WI38 (cell line): Measurements from ENCODE around the gene DARS1.

Experiments used
- H3K4me3 ChIP-seq: 2 replicates; pipeline ENCODE4 v1.5.1; 2011; ENCODE audit warnings: low read depth, mild to moderate bottlenecking, control low read depth, low read length
- CTCF ChIP-seq: IDR thresholded peaks from 2 replicates; pipeline ENCODE4 v1.5.1; 2012; ENCODE audit warnings: low read depth, mild to moderate bottlenecking, control low read depth, low read length

DARS1 gene

GRCh38 chr2:135870571-135870970, 114.9 kb downstream of the DARS1 start:
- no peak overlapping the region for H3K4me3 ChIP-seq
- no peak for TF ChIP-seq CTCF

- H3K4me3 ChIP-seq: no peak overlapping the region
- TF ChIP-seq CTCF: no peak
These were observed 122.2 kb downstream of the DARS1 start for GRCh38 chr2:135863233-135863632.

GRCh38 chr2:135862718-135863117, 122.7 kb downstream of the DARS1 start:
- TF ChIP-seq CTCF: no peak

More at GRCh38 chr2:135862718-135863117, 122.7 kb downstream of the DARS1 start:
- H3K4me3 ChIP-seq: no peak overlapping the region
